Measurements from ENCODE around the gene SPATS2.
"Not testable (repeated sequence)": the region's sequence is repeated elsewhere in the genome, so short reads cannot be mapped to it uniquely, and the experiment has no call there.

SPATS2 gene

DNA sequence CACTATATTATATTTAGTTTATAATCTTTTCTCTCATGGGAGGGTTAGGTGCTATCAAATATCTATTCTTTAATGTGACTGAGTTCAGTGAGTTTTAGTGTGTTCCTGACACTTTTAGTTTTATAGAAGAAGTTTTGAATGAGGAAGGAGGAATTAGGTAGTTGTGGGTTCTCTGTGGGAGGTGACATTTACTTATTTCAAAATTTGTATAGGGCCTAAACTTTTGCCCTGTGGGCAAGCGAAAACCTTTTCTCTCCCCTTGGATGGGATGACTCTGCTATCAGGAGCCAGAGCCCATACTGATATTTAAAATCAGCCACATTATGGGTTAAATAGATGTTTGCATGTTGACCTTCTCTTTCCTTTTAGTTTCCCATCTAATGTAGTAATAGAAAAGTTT, 43.6 kb downstream of the SPATS2 start:
- no peak for TF ChIP-seq JUND (IDR thresholded peaks at IDR 0.05; ENCODE audit: low read depth)
- in situ Hi-C loops (cut with HindIII; ENCODE audit: low pct_unique_long_range_greater_than_20kb, low sequenced_read_pairs), result no loop called here
- no peak for DNase-seq (ENCODE audit: low read depth in 1 of 2, low spot score in 1 of 2)

DNA sequence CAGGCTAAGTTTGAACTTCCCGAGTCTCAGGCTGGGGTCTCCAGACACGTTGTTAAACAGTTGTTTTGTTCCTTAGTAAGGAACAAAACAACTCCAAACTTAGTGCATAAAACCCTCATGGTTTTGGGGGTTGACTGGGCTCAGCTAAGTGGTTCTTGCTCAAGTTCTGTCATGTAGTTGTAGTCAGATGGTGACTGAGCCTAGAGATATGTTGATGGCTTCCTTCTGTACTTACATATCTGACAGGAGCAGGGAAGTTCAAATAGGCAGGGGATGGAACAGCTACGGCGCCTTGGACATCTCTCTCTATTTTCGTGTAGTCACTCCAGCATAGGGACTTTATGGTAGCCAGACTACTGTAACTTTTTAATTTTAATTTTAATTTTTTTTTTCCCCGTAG, 45.7 kb downstream of the SPATS2 start:
- DNase-seq (ENCODE audit: low read depth in 1 of 2, low spot score in 1 of 2), result no peak
- no peak for TF ChIP-seq JUND (IDR thresholded peaks at IDR 0.05; ENCODE audit: low read depth)
- in situ Hi-C loops (cut with HindIII; ENCODE audit: low pct_unique_long_range_greater_than_20kb, low sequenced_read_pairs), result no loop called here

DNA sequence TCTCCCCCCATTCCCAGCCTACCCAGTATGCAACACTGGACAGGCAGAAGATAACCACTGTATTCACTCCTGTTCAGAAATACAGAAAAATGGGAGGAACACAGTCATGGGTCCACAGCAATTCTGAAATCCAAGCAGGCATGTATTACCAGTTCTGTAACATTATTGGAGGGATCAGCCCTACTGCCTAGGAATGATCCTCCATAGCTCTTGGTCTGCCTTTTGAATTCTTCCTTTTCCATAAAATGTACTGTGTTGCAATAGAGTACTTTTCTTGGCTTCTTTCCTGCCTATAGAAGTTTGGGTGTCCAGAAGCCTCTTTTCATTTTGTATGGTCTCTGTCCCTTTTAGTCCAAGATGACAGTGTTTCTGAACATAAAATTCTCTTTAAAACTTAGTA, 46.5 kb downstream of the SPATS2 start:
- in situ Hi-C loops (cut with HindIII; ENCODE audit: low pct_unique_long_range_greater_than_20kb, low sequenced_read_pairs), result no loop called here
- DNase-seq (ENCODE audit: low read depth in 1 of 2, low spot score in 1 of 2), result peak in 1 of 2 experiments; percentile 57
- TF ChIP-seq JUND (IDR thresholded peaks at IDR 0.05; ENCODE audit: low read depth), result no peak

DNA sequence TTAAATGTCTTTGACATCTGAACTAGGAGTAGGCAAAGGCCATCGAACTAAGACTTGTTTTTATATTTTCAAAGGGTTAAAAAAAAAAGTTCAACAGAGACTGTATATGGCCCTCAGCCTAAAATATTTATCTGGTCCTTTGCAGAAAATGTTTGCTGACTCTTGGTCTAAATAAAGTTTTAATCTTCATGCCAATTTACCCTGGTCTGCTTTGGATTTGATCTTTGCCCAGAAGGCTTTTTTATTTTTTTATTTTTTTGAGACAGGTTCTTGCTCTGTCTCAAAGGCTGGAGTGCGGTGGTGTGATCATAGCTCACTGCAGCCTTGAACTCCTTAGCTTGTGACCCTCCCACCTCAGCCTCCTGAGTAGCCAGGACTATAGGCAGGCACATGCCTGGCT, 47.1 kb downstream of the SPATS2 start:
- in situ Hi-C loops (cut with HindIII; ENCODE audit: low pct_unique_long_range_greater_than_20kb, low sequenced_read_pairs), result no loop called here
- DNase-seq (ENCODE audit: low read depth in 1 of 2, low spot score in 1 of 2), result no peak
- no peak for TF ChIP-seq JUND (IDR thresholded peaks at IDR 0.05; ENCODE audit: low read depth)

DNA sequence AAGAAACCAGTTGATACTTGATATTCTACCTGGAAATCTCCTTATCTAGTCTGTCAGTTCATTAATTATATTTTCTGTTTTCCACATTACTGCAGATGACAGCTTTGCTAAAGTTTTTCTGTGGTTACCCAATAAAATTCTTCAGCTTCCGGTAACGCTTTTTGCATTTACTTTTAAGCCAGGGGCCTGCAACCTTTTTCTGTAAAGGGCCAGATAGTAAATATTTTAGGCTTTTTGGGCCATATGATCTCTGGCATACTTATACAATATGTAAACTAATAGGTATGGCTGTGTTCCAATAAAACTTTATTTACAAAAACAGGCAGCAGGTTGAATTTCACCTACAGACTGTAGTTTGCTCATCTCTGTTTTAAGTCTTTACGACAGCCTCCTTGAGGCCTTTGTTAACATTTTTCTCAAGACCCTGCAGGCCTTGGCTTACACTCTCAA, 48.3 kb downstream of the SPATS2 start:
- no peak for DNase-seq (ENCODE audit: low read depth in 1 of 2, low spot score in 1 of 2)
- TF ChIP-seq JUND (IDR thresholded peaks at IDR 0.05; ENCODE audit: low read depth), result no peak
- in situ Hi-C loops (cut with HindIII; ENCODE audit: low pct_unique_long_range_greater_than_20kb, low sequenced_read_pairs), result no loop called here

DNA sequence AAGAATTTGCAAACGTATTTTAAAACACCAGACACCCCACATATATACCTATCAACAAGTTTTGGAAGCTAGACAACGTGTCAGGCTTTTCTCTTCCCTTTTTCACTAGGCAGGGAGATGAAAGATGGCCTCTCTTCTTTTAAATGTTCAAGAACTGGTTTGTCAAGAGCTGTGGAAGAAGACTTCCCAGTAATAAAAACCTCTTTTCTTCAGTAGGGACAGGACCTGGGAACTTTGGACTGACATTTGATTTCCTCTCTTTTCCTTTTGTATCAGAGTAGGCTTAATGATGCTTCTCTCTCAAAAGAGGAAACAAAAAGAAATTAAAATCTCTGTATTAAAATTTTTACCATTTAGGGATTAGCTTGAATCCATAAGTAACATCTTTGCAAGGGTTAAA, 49.6 kb downstream of the SPATS2 start:
- no peak for TF ChIP-seq JUND (IDR thresholded peaks at IDR 0.05; ENCODE audit: low read depth)
- DNase-seq (ENCODE audit: low read depth in 1 of 2, low spot score in 1 of 2), result no peak
- in situ Hi-C loops (cut with HindIII; ENCODE audit: low pct_unique_long_range_greater_than_20kb, low sequenced_read_pairs), result no loop called here

DNA sequence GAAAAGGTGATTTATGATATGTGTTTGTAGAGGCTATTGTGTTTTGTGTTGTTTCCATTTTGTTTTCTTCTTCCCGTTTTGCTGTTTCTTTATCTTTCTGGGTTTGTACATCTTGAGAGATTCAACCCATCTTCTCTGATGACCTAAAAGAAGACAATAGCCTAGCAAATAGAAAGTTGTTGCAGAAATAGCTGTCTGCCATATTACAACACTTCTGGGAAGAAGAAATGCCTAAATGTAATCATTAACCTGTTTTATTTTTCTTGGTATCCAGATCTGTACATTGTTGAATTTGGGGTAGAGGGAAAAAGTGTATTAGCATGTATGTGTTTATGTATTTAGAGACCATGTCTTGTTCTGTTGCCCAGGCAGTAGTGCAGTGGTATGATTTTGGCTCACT, 50.3 kb downstream of the SPATS2 start:
- DNase-seq (ENCODE audit: low read depth in 1 of 2, low spot score in 1 of 2), result no peak
- in situ Hi-C loops (cut with HindIII; ENCODE audit: low pct_unique_long_range_greater_than_20kb, low sequenced_read_pairs), result no loop called here
- TF ChIP-seq JUND (IDR thresholded peaks at IDR 0.05; ENCODE audit: low read depth), result no peak

DNA sequence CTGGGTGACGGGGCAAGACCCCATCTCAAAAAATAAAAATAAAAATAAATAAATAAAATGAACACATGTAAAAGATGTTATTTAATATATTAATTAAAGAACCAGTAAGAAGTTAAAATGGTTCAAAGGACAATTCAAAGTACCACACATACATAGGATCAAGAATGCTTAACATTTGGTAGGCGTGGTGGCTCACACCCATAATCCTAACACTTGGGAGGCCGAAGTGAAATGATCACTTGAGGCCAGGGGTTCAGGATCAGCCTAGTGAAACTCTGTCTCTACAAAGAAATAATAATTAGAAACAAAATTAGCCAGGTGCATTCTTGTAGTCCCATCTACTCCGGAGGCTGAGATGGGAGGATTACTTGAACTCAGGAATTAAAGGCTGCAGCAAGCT, 53.3 kb downstream of the SPATS2 start:
- no peak for DNase-seq (ENCODE audit: low read depth in 1 of 2, low spot score in 1 of 2)
- in situ Hi-C loops (cut with HindIII; ENCODE audit: low pct_unique_long_range_greater_than_20kb, low sequenced_read_pairs), result no loop called here

DNA sequence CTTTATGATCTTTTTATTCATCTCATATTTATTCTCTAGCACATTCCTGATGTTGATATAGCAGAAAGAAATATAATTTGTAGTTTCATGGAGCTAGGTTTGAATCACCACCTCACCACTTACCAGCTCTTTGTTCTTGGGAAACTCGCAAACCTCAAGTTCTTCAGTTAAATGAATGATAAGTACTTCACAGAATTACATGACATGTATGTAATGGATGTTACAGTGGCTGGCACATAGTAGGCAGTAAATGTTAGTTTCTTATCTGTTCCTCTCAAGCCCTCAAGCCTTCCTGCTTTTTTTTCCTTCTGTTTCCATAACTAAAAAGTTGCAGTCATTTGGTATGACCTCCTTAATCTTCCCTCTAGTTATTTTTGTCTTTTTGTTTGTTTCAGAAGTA, 54.9 kb downstream of the SPATS2 start:
- no peak for TF ChIP-seq JUND (IDR thresholded peaks at IDR 0.05; ENCODE audit: low read depth)
- no peak for DNase-seq (ENCODE audit: low read depth in 1 of 2, low spot score in 1 of 2)
- in situ Hi-C loops (cut with HindIII; ENCODE audit: low pct_unique_long_range_greater_than_20kb, low sequenced_read_pairs), result no loop called here

More for the DNA sequence above, 53.3 kb downstream of the SPATS2 start:
- no peak for TF ChIP-seq JUND (IDR thresholded peaks at IDR 0.05; ENCODE audit: low read depth)

DNA sequence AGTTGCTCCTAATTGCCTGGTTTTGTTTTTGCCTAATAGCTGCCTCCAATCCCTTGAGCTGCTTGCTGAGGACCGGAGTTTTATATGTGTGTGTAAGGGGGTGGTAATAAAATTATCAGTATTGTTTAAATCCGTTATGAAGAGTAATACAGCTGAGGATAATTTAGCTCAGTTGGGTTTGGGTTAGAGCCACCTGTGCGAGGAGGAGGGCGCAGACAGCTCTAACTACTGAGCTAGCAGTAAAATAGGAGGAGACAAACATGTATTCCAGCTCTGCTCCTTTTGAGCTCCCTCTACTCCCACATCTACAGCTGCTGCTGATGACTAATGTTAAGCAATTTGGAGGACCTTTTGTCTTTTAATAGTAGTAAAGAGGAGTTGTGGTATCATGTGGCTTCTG, 61.5 kb downstream of the SPATS2 start:
- in situ Hi-C loops (cut with HindIII; ENCODE audit: low pct_unique_long_range_greater_than_20kb, low sequenced_read_pairs), result no loop called here
- DNase-seq (ENCODE audit: low read depth in 1 of 2, low spot score in 1 of 2), result no peak
- TF ChIP-seq JUND (IDR thresholded peaks at IDR 0.05; ENCODE audit: low read depth), result no peak

DNA sequence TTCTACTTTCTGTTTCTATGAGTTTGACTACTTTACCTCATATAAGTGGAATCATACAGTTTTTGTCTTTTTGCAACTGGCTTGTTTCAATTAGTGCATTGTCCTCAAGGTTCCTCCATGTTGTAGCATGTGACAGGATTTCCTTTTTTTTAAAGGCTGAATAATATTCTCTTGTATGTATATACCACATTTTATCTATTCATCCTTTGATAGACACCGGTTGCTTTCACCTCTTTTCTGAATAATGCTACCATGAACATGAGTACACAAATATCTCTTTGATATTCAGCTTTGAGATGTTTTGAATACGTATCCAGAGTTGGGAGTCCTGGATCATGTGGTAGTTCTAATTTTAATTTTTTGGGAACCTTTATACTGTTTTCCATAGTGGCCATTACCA, 65.4 kb downstream of the SPATS2 start:
- in situ Hi-C loops (cut with HindIII; ENCODE audit: low pct_unique_long_range_greater_than_20kb, low sequenced_read_pairs), result no loop called here
- no peak for DNase-seq (ENCODE audit: low read depth in 1 of 2, low spot score in 1 of 2)
- TF ChIP-seq JUND (IDR thresholded peaks at IDR 0.05; ENCODE audit: low read depth), result no peak

DNA sequence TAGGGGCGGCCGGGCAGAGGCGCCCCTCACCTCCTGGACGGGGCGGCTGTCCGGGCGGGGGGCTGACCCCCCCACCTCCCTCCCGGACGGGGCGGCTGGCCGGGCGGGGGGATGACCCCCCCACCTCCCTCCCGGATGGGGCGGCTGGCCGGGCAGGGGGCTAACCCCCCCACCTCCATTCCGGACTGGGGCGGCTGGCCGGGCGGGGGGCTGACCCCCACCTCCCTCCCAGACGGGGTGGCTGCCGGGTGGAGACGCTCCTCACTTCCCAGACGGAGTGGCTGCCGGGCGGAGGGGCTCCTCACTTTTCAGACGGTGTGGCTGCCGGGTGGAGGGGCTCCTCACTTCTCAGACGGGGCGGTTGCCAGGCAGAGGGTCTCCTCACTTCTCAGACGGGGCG, 69.5 kb downstream of the SPATS2 start:
- in situ Hi-C loops (cut with HindIII; ENCODE audit: low pct_unique_long_range_greater_than_20kb, low sequenced_read_pairs); DNase-seq (ENCODE audit: low read depth in 1 of 2, low spot score in 1 of 2): not testable (repeated sequence)

DNA sequence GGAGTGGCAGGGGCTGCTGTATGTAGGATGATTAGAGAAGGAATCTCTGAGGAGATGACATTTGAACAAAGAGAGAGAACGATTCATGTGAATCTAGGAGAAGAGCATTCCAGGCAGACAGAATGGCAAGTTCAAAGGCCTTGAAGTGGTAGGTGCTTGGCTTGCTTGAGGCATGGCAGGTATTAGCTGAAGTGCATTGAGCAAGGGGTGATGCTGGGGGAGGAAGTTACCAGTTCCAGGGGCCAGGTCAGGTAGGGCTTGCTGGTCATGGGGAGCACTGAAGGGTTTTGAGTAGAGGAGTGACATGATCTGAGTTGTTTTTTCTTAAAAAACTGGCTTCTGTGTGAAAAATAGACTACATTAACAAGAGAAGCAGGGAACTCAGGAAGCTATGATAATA, 71.8 kb downstream of the SPATS2 start:
- no peak for TF ChIP-seq JUND (IDR thresholded peaks at IDR 0.05; ENCODE audit: low read depth)
- DNase-seq (ENCODE audit: low read depth in 1 of 2, low spot score in 1 of 2), result no peak
- in situ Hi-C loops (cut with HindIII; ENCODE audit: low pct_unique_long_range_greater_than_20kb, low sequenced_read_pairs), result no loop called here

DNA sequence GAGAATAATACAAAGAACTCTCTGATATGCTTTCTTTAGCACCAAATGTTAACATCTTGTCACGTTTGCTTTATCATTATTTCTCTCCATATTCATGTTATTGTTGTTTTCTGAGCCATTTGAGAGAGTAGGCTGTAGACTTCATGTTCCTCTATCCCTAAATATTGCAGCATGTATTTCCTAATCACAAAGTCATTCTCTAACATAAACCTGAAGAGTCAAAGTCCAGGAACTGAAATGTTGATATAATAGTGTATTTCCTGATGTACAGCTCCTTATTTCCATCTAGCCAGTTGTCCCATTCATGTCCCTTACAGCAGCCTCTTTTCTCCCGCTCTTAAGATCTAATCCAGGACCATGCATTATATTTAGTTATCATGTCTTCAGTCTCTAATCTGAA, 72.8 kb downstream of the SPATS2 start:
- no peak for TF ChIP-seq JUND (IDR thresholded peaks at IDR 0.05; ENCODE audit: low read depth)
- in situ Hi-C loops (cut with HindIII; ENCODE audit: low pct_unique_long_range_greater_than_20kb, low sequenced_read_pairs), result no loop called here

More for the DNA sequence above, 72.8 kb downstream of the SPATS2 start:
- DNase-seq (ENCODE audit: low read depth in 1 of 2, low spot score in 1 of 2), result no peak

Measured in T47D (cell line).